OCI-LY7 (cell line): ENCODE measurements around the gene RPS6KA3. TPM values are rescaled to one million over a fixed set of nuclear protein-coding genes. Genes with fewer than 3 reads are reported as not detected.

Experiments used
- BruUV-seq: library from RNA; stranded (reverse); fragments of 400-500 nt; replicated peaks from 2 replicates; lab custom pipeline; 2021; lab: Mats Ljungman, UMichigan
- CTCF ChIA-PET: fragments of 300-600 bp; sonication (Branson Sonifier 250); formaldehyde crosslinking; loops from one replicate; lab custom pipeline; 2022; ENCODE audit warnings: antibody characterized with exemption; ENCODE audit not compliant: unreplicated experiment; lab: Charles Lee
- POLR2A ChIA-PET: fragments of 300-600 bp; sonication (Branson Sonifier 250); formaldehyde crosslinking; loops from one replicate; lab custom pipeline; 2022; ENCODE audit warnings: antibody characterized with exemption; lab: Charles Lee
- DNase-seq: peaks from one replicate; pipeline ENCODE4 v3.0.0-alpha.2; 2015; ENCODE audit warnings: low spot score
- H2AFZ ChIP-seq: fragments of 200-600 bp; sonication (generic), shearing (Covaris generic); 2 replicates; pipeline ENCODE4 v1.6.1; 2014; ENCODE audit warnings: mild to moderate bottlenecking, antibody characterized with exemption, low read length, moderate library complexity
- H3K27ac ChIP-seq: fragments of 200-600 bp; sonication (generic); 2 replicates; pipeline ENCODE4 v1.5.1; 2014; ENCODE audit warnings: mixed run types, low read depth, mild to moderate bottlenecking, moderate library complexity, low read length, inconsistent platforms; ENCODE audit not compliant: poor library complexity, severe bottlenecking
- H3K36me3 ChIP-seq: fragments of 200-600 bp; sonication (generic); 2 replicates; pipeline ENCODE4 v1.6.1; 2014; ENCODE audit warnings: mild to moderate bottlenecking, antibody characterized with exemption, low read length, moderate library complexity, mixed read lengths; ENCODE audit not compliant: insufficient read depth
- H3K4me1 ChIP-seq: fragments of 200-600 bp; sonication (generic); 2 replicates; pipeline ENCODE4 v1.5.1; 2014; ENCODE audit warnings: mild to moderate bottlenecking, low read length; ENCODE audit not compliant: insufficient read depth, poor library complexity, severe bottlenecking
- H3K4me2 ChIP-seq: fragments of 200-600 bp; sonication (generic); 2 replicates; pipeline ENCODE4 v1.6.1; 2014; ENCODE audit warnings: mild to moderate bottlenecking, low read length
- H3K4me3 ChIP-seq: fragments of 200-600 bp; sonication (generic); 2 replicates; pipeline ENCODE4 v1.5.1; 2014; ENCODE audit warnings: mild to moderate bottlenecking, low read depth, low read length; ENCODE audit not compliant: poor library complexity, severe bottlenecking
- H3K79me2 ChIP-seq: fragments of 200-600 bp; sonication (generic); 2 replicates; pipeline ENCODE4 v1.6.1; 2016; ENCODE audit warnings: low read depth, mild to moderate bottlenecking, low read length, moderate library complexity, mixed read lengths; ENCODE audit not compliant: insufficient read depth
- H3K9me2 ChIP-seq: fragments of 200-600 bp; sonication (generic); 2 replicates; pipeline ENCODE4 v1.6.1; 2016; ENCODE audit warnings: mild to moderate bottlenecking, low read length, mixed read lengths; ENCODE audit not compliant: insufficient read depth
- H3K9me3 ChIP-seq: fragments of 200-600 bp; sonication (generic); 2 replicates; pipeline ENCODE4 v1.6.1; 2014; ENCODE audit warnings: mild to moderate bottlenecking, mixed run types, low read length, mixed read lengths
- H4K20me1 ChIP-seq: fragments of 200-600 bp; sonication (generic); 2 replicates; pipeline ENCODE4 v1.6.1; 2014; ENCODE audit warnings: mild to moderate bottlenecking, antibody characterized with exemption, low read length, moderate library complexity, mixed read lengths; ENCODE audit not compliant: insufficient read depth
- EZH2phosphoT487 ChIP-seq: fragments of 200-600 bp; sonication (generic); IDR thresholded peaks from 2 replicates; pipeline ENCODE4 v1.6.1; 2018; ENCODE audit warnings: low read depth, borderline replicate concordance, mild to moderate bottlenecking, mixed run types, antibody characterized with exemption, low read length, moderate library complexity, mixed read lengths
- intact Hi-C: fragments of 100-400 bp; cut with micrococcal nuclease; formaldehyde crosslinking; loops from one replicate; pipeline ENCODE4 v1.10.0; 2022; ENCODE audit not compliant: unreplicated experiment
- total RNA-seq, 2 experiments: library from RNA; depleted of rRNA in 1 of 2; stranded (reverse); fragments of >200 nt in 1 of 2; shearing (Covaris generic) in 1 of 2; gene quantifications; 2 replicates each; pipeline ENCODE4 v1.2.3, GENCODE V29; 2014 to 2022
- TF ChIP-seq, protein P1 (sequence below): fragments of 200-600 bp; sonication (generic); conservative IDR thresholded peaks from 2 replicates; pipeline ENCODE4 v1.5.1; 2014; ENCODE audit warnings: mild to moderate bottlenecking, antibody characterized with exemption, low read length, moderate library complexity, mixed read lengths

Gene RPS6KA3
- total RNA-seq, 2 experiments from 2014 or later = 21.6 to 35.4 TPM

DNA sequence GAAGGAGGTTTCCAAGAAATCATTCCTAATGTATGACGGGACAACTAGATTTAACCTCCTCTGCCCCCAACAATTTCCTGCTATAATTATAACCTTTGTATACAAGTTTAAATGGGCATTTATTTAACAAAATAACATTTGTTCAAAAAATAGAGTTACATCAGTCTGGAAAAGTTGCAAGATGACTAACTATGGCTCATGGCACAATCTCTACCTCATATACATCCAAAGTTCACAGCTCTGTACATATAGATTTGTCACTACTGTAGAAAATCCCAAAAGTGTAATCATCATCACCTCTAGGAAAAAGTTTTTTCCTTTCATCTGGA, 3.8 kb upstream of the RPS6KA3 start:
- BruUV-seq = no TSS peak
- POLR2A ChIA-PET = no interaction called here
- CTCF ChIA-PET = interaction anchor here (0.5 kb wide), 1 partner anchor 54 kb away, joined by 3 read pairs; no protein-coding TSS in a partner anchor
- H3K4me3 ChIP-seq = no peak overlapping the region
- DNase-seq = no peak
- no peak overlapping the region for H3K27ac ChIP-seq
- no peaks in the 10 kb centered on the region for H3K36me3 ChIP-seq
- intact Hi-C loops = no loop called here
- no peak overlapping the region for H3K4me2 ChIP-seq
- peaks cover 7% of the 10 kb centered on the region; the same call in 1 of the 2 replicates for H3K79me2 ChIP-seq
- H3K4me1 ChIP-seq = peaks cover 6% of the 10 kb centered on the region
- no peaks in the 10 kb centered on the region for H3K9me3 ChIP-seq
- TF ChIP-seq, protein P1, sequence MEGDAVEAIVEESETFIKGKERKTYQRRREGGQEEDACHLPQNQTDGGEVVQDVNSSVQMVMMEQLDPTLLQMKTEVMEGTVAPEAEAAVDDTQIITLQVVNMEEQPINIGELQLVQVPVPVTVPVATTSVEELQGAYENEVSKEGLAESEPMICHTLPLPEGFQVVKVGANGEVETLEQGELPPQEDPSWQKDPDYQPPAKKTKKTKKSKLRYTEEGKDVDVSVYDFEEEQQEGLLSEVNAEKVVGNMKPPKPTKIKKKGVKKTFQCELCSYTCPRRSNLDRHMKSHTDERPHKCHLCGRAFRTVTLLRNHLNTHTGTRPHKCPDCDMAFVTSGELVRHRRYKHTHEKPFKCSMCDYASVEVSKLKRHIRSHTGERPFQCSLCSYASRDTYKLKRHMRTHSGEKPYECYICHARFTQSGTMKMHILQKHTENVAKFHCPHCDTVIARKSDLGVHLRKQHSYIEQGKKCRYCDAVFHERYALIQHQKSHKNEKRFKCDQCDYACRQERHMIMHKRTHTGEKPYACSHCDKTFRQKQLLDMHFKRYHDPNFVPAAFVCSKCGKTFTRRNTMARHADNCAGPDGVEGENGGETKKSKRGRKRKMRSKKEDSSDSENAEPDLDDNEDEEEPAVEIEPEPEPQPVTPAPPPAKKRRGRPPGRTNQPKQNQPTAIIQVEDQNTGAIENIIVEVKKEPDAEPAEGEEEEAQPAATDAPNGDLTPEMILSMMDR = no peak
- no peak overlapping the region for H2AFZ ChIP-seq
- no peaks in the 10 kb centered on the region; the same call in 1 of the 2 replicates for H4K20me1 ChIP-seq
- H3K9me2 ChIP-seq = no peaks in the 10 kb centered on the region

DNA sequence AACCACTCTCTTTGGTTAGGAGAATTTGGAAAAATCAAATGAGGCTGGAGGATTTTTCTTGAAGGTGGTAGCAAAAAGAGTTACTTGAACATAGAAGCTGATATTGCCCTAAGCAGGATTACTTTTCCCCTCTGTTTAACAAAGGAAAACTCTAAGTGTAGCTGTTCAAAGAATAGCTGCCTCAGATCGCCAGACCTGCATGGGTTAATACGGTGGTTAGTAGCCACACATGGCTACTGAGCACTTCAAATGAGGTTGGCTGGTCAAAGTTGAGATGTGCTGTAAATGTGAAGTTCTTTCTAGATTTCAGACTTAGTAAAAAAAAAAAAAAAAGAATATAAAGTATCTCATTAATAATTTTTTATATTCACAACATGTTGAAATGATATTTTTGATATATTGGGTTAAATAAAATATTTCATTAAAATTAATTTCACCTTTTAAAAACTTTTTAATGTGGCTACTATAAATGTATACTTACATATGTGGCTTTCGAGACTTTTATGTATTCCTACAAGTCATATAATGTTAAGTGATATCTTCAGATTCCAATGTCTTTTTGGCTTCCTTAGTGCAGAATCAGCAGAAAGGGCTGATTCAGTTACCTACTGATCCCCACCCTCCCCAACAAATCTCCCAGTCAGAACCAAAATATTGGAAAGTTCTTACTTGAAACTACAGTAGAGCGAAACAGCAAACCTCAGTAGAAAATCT, 3.3 kb upstream of the RPS6KA3 start:
- TF ChIP-seq EZH2phosphoT487 = no peak
- TF ChIP-seq, protein P1 = no peak
- H3K9me3 ChIP-seq = no peaks in the 10 kb centered on the region
- no peak overlapping the region for H3K4me3 ChIP-seq
- DNase-seq = no peak
- no peak overlapping the region for H3K4me2 ChIP-seq
- H3K36me3 ChIP-seq = no peaks in the 10 kb centered on the region
- ChIA-PET POLR2A (interaction anchor here (1.0 kb wide), 1 partner anchor 52 kb away, joined by 3 read pairs; no protein-coding TSS in a partner anchor), CTCF (no interaction called here)
- no TSS peak for BruUV-seq
- H3K27ac ChIP-seq = no peak overlapping the region
- peaks cover 12% of the 10 kb centered on the region; the same call in 1 of the 2 replicates for H3K79me2 ChIP-seq
- intact Hi-C loops = loop anchor here (5.0 kb wide), 1 partner anchor 128 kb away; the partner anchor contains the start of gene EIF1AX
- H3K4me1 ChIP-seq = peaks cover 6% of the 10 kb centered on the region
- no peaks in the 10 kb centered on the region; the same call in 1 of the 2 replicates for H4K20me1 ChIP-seq
- H3K9me2 ChIP-seq = no peaks in the 10 kb centered on the region
- H2AFZ ChIP-seq = no peak overlapping the region
